ENCODE measurements around the gene HMGCS1.

HMGCS1 gene
- long read RNA-seq, transcript HMGCS1-202 (10 exons, 3,466 nt) = major isoform, 48 of 101 reads
- long read RNA-seq, transcript HMGCS1-201 (11 exons, 3,506 nt) = minor isoform, 25 of 101 reads
- long read RNA-seq, partial matches to known transcripts = 9 of 101 reads
- long read RNA-seq, other reads (novel, unspliced or antisense) = 18 of 101 reads

- TF ChIP-seq SPI1 (IDR thresholded peaks at IDR 0.05; ENCODE audit: borderline replicate concordance, low read depth) (peak; percentile 32; the same call in 1 of the 2 replicates), REST (IDR thresholded peaks at IDR 0.05; ENCODE audit: insufficient replicate concordance, low read depth) (no peak), GABPA (IDR thresholded peaks at IDR 0.05; ENCODE audit: low read depth) (no peak), CTCF (IDR thresholded peaks at IDR 0.05; ENCODE audit: insufficient read depth, low read length) (no peak), POLR2AphosphoS5 (IDR thresholded peaks at IDR 0.05; ENCODE audit: low read depth) (peak; percentile 93)
- peak; percentile 98 to 99 for DNase-seq (ENCODE audit: low read depth in 1 of 2, low spot score in 1 of 2)
- Histone ChIP-seq H3K27me3 (ENCODE audit: insufficient read depth, poor library complexity, severe bottlenecking) (no peaks in the 10 kb centered on the region), H3K4me3 (replicated peaks; ENCODE audit: insufficient read depth, low read length) (peak within 1 kb of the TSS; percentile 97), H3K27ac (replicated peaks) (peak within 1 kb of the TSS; percentile 69)
These were observed at the start of gene HMGCS1 for GRCh38 chr5:43313035-43313853. TSS of gene HMGCS1 (minus strand) at chr5:43313412. CDS start at chr5:43298965, 14,447 bp downstream.

- DNase-seq (ENCODE audit: low read depth in 1 of 2, low spot score in 1 of 2) = no peak
- no peak for TF ChIP-seq GABPA (IDR thresholded peaks at IDR 0.05; ENCODE audit: low read depth)
- no peak for TF ChIP-seq REST (IDR thresholded peaks at IDR 0.05; ENCODE audit: insufficient replicate concordance, low read depth)
- TF ChIP-seq POLR2AphosphoS5 (IDR thresholded peaks at IDR 0.05; ENCODE audit: low read depth) = no peak
- TF ChIP-seq CTCF (IDR thresholded peaks at IDR 0.05; ENCODE audit: insufficient read depth, low read length) = no peak
- no peak for TF ChIP-seq SPI1 (IDR thresholded peaks at IDR 0.05; ENCODE audit: borderline replicate concordance, low read depth)
- no peak overlapping the region for H3K27ac ChIP-seq (replicated peaks)
- H3K4me3 ChIP-seq (replicated peaks; ENCODE audit: insufficient read depth, low read length) = no peak overlapping the region
- H3K27me3 ChIP-seq (ENCODE audit: insufficient read depth, poor library complexity, severe bottlenecking) = no peaks in the 10 kb centered on the region
These were observed 45.5 kb upstream of the HMGCS1 start for GRCh38 chr5:43358726-43359125.

GRCh38 chr5:43358301-43358700 is 45.1 kb upstream of the HMGCS1 start:
- Histone ChIP-seq H3K4me3 (replicated peaks; ENCODE audit: insufficient read depth, low read length) (no peak overlapping the region), H3K27me3 (ENCODE audit: insufficient read depth, poor library complexity, severe bottlenecking) (no peaks in the 10 kb centered on the region), H3K27ac (replicated peaks) (no peak overlapping the region)
- DNase-seq (ENCODE audit: low read depth in 1 of 2, low spot score in 1 of 2) = no peak
- TF ChIP-seq POLR2AphosphoS5 (IDR thresholded peaks at IDR 0.05; ENCODE audit: low read depth) = no peak
- no peak for TF ChIP-seq REST (IDR thresholded peaks at IDR 0.05; ENCODE audit: insufficient replicate concordance, low read depth)
- TF ChIP-seq SPI1 (IDR thresholded peaks at IDR 0.05; ENCODE audit: borderline replicate concordance, low read depth) = no peak
- TF ChIP-seq GABPA (IDR thresholded peaks at IDR 0.05; ENCODE audit: low read depth) = no peak
